CD4-positive, alpha-beta T cell treated with Interleukin-4 for 1 hour (primary cell): ENCODE measurements around the gene TPM1.

Experiments
- DNase-seq, 2 donors: peaks; one replicate each; pipeline ENCODE4 v3.0.0-alpha.2; 2020 to 2022

The TPM1 gene

DNA sequence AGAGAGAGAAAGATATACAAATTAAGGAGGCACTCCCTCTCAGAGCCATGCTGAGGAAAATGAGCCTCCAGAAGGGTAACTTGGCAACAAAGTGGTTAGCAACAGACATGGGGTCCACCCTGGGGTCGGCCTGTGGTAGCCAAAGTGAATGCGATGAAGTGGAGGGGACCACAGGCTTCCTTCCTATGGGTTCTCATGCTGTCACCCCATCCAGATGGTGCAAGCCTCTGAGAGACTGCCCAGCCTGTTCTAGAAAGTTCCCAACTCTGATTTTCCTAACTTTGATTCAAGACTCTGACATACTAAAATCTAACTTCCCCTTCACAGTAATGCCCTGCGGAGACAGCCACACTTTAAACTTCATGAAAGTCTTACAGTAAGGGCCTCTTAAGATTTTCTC, 60.9 kb downstream of the TPM1 start:
- no peak for DNase-seq

DNA sequence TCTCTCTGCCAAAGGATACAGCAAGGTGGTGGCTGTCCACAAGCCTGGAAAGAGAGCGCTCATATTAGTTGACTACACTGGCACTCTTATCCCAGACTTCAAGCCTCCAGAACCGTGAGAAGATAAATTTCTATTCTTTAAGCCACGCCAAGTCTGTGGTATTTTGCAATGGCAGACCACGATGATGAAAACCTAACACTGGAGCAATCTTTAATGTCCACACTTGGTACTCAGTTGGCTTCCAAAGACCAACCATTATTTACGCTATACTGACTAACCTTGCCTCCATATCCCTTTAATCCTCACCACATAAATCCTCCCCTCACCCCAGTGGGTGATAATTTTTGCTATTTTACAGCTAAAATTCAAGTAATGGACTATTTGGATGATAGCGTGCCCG, 62.2 kb downstream of the TPM1 start:
- DNase-seq: no peak

DNA sequence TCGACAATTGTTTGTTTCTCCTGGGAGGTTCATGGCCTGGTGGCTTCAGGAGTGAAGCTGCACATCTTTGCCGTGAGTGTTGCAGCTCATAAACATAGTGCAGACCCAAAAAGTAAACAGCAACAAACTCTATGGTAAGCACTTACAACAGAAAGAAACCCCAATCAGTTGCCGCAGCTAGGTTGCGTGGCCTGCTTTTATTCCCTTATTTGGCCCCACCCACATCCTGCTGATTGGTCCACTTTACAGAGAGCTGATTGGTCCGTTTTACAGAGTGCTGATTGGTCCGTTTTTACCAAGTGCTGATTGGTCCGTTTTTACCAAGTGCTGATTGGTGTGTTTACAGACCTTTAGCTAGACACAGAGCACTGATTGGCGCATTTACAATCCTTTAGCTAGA, 62.8 kb downstream of the TPM1 start:
- peak; percentile 15 to 30 for DNase-seq

DNA sequence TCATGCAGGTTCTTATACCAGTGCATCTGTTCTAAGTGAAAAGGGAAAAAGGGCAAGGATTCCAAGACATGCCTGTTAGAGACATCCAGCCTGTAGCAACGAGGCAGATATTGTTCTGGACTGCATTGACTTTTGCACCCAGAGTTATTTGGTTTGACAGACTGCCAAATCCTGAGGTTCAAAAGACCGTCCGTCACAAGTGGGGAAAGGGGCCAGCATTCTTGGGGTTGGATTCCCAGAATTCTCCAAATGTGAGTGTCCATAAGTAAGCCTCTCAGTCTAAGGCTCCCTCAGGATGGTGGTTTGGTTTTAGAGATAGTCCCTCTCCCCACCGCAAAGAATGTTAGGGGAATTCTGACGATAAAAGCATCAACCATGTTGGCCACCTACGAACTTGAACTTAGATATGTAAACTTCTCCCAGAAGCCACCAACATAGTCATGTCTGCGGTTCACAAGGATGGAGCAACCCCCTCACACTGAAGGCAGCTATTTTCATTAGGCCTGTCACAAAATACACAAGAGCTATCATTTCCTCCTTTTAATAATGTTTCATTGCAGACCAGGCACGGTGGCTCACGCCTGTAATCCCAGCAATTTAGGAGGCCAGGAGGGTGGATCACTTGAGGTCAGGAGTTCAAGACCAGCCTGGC, 65.5 kb downstream of the TPM1 start:
- DNase-seq: no peak

DNA sequence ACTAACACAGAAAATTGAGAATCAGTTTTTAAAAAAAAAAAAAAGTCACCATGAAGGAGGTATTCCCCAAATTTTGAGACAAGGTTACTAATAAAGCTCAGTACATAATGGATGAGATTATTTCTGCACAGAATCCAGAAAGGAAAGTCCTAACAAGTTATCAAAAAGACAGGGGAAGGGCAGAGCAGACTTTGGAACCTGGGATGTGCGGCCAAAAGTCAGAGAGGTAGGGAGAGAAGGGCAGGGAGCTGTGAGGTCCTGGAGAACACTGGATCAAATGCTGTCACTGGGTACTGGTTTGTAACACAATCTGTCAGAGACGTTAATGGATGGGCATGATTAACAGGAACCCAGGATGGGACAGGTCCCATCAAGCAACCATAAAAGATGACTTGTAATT, 67.0 kb downstream of the TPM1 start:
- no peak for DNase-seq

DNA sequence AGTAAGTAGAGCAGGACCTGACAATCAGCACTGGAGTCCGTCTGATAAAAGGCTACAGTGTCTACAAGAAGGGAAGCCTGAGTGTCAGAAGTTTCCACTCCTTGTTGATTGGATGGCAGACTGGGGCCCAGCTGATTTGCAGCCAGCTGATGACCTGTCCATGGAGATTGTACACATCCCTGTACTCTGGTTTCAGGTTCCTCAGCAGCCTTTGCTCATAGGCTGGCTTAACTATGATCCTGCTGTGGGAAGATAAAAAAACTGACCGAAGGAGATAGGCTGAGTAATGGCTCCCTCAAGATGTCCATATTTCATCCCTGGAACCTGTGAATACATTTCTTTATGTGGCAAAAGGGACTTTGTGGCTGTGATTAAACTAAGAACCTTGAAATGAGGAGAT, 67.4 kb downstream of the TPM1 start:
- DNase-seq: no peak

DNA sequence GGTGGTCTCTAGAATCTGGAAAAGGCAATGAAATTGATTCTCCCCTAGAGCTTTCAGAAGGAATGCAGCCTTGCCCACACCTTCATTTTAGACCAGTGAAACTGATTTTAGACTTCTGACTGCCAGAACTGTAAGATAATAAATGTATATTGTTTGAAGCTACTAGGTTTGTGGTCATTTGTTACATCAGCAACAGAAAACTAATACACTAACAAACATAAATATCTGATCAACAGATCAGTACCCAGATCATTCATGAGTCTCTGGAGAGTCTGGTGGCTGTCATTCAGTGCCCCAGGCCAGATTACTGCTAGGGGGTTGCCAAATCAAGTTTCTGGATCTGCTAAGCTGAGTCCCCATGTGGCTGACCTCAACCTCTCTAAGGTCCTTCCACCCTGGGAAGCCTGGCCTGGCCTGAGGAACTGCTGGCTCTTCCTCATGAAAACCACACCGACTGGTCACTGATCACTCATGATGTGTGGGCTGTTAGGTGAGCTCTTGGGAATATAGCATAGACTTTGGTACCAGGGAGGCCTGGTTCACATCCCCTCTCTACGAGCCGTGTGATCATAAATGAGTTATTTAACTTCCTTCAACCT, 68.0 kb downstream of the TPM1 start:
- no peak for DNase-seq

DNA sequence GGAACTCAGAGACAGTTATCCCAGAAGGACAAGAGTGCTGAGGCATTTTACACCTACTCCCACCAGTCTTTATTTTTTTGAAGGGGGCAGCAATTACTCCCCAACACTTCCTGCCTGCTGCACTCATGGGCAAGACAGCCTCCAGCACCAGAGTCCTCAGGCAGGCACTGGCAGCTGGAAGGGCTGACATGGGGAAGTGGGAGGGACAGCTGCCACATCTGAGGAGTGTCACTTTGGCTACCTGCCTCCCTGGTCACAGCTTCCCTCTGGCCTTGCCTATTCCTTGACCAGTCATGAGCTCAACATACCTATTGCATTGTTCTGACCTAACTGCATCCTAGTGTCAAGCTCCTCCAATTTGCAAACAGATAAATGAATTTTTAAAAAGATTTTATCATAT, 68.9 kb downstream of the TPM1 start:
- DNase-seq: no peak

DNA sequence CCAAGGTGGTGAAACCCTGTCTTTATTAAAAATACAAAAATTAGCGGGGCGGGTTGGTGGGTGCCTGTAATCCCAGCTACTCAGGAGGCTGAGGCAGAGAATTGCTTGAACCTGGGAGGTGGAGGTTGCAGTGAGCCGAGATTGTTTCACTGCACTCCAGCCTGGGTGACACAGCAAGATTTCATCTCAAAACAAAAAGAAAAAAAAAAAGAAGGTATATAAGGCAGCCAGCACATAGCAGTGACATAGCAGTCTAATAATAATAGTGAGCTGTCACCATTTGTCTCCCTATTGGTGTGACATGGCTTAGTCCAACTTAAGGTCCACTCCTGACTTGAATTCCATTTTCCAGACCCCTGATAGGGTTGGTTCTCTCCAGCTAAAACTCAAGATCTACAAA, 70.3 kb downstream of the TPM1 start:
- no peak for DNase-seq

DNA sequence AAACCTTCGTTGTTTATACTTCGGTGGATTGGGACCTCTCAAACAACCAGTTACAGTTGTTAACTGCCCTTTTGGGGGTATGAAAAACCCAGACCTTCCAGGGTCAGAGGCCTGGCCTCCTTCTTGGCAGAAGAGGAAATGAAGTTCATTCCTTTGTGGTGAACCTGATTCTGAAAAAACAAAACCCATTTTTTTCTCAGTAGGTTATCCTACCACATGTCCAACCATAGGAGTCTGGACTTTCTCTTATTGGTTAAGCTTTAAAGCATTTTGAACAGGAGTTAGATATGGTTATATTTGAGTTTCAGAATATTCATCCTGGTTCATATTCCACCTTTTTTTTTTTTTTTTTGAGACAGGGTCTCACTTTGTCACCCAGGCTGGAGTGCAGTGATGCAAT, 71.9 kb downstream of the TPM1 start:
- no peak for DNase-seq
